ENCODE results near the gene BIRC2.

DNA sequence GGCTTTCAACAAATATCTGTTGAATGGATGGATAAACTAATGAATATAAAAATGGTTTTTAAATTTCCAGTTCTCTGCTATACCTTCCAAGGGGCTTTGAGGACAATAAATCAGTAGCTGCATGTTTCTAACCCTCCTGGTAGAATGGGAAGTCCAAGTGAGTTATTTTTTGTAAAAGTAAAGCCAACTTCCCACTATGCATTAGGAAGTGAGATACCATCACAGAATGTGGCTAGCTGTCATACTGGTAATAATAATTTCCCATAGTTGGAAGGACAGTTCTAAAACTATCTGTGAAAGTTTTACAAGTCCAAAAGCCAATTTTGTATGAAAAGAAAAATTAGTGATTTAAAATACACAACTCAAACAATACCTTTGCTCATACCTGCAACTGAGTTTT lies 55.5 kb downstream of the BIRC2 start:
- TF ChIP-seq POLR2A (IDR thresholded peaks at IDR 0.05): no peak
- TF ChIP-seq, protein P1, sequence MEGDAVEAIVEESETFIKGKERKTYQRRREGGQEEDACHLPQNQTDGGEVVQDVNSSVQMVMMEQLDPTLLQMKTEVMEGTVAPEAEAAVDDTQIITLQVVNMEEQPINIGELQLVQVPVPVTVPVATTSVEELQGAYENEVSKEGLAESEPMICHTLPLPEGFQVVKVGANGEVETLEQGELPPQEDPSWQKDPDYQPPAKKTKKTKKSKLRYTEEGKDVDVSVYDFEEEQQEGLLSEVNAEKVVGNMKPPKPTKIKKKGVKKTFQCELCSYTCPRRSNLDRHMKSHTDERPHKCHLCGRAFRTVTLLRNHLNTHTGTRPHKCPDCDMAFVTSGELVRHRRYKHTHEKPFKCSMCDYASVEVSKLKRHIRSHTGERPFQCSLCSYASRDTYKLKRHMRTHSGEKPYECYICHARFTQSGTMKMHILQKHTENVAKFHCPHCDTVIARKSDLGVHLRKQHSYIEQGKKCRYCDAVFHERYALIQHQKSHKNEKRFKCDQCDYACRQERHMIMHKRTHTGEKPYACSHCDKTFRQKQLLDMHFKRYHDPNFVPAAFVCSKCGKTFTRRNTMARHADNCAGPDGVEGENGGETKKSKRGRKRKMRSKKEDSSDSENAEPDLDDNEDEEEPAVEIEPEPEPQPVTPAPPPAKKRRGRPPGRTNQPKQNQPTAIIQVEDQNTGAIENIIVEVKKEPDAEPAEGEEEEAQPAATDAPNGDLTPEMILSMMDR (IDR thresholded peaks at IDR 0.05): no peak
- no peak for TF ChIP-seq POLR2AphosphoS5 (IDR thresholded peaks at IDR 0.05; ENCODE audit: insufficient read depth in 1 of 2, low read depth in 1 of 2)
